HG02884 (cell line): Measurements from ENCODE around the gene FALEC.

Experiments
- ATAC-seq: cut with Tn5 transposase; IDR thresholded peaks from one replicate; pipeline ENCODE4 v1.9.1; 2021; ENCODE audit warnings: mild to moderate bottlenecking, moderate library complexity; ENCODE audit not compliant: unreplicated experiment

Gene FALEC

GRCh38 chr1:150511985-150512660 is 3.4 kb upstream of the FALEC start:
- no peak for ATAC-seq

DNA sequence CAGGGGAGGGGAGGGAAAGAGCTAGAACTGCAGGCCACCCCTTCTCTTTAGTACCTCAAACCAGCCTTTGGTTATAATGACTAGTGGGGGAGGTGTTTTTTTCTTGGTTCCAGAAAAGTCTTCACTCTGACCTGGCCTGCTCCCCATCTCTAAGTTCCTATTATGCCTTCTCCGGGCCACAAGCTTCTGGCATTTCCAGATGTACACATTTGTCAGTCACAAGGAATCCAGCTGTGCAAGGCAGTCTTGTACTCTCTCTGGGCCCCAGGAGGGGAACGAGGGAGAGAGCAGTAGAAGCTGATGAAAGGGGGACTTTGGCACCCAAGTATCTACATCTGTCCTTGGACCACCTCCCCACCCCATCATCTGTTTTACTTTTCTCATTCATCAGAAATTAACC is 2.7 kb upstream of the FALEC start:
- no peak for ATAC-seq

DNA sequence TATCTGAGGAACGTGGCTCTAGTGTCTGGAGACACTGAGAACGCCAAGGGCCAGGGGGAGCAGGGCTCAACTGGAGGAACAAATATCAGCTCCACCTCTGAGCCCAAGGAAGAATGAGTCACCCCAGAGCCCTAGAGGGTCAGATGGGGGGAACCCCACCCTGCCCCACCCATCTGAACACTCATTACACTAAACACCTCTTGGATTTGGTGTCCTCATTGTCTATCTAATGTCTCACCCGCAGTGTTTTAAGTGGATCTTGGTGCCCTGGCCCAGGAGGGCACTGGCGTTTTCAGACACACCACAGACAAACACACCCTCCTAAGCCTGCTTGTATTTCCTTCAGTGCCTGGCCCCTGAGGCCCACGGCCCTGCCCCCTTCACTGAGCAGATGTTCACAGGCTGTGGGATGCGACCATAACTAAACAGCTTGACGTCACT is 2.2 kb upstream of the FALEC start:
- no peak for ATAC-seq

DNA sequence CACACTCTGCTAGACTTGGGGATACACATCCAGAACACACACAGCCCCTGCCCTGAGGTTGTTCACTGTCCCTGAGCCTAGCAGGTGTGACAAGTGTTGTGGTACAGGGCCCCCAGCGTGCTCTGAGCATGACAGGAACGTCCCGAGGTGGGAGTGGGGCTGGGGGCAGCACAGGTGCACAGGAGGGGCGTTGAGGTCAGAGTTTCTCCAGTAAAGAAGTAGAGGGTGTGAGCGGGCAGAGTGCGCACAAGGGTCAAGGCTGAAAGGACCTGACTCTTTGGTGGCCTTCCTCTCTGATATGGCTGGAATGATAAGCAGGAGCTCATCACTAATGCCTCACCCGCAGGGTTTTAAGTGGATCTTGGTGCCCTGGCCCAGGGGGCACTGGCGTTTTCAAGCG is 1.3 kb upstream of the FALEC start:
- ATAC-seq, result no peak

DNA sequence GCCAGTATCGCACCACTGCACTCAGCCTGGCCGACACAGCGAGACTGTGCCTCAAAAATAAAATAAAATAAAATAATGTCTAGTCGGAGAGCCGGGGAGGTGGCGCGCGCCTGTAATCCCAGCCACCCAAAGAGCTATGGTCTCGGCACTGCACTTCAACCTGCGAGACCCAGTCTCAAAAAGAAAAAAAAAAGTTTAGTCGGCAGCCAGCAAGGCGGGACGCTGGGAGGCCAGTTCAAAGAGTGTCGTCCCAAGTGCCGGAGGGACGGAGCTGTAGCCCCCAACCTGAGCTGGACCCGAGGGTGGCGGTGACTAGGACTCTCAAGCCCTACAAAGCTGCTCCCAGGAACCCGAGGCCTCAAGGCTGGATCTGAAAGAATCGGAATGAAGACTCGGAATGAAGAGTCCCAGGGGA is 632 bp upstream of the FALEC start:
- no peak for ATAC-seq

- no peak for ATAC-seq
Observed at GRCh38 chr1:150516050-150516591, 569 bp downstream of the FALEC start.

GRCh38 chr1:150516616-150517015 is 1.1 kb downstream of the FALEC start:
- no peak for ATAC-seq

DNA sequence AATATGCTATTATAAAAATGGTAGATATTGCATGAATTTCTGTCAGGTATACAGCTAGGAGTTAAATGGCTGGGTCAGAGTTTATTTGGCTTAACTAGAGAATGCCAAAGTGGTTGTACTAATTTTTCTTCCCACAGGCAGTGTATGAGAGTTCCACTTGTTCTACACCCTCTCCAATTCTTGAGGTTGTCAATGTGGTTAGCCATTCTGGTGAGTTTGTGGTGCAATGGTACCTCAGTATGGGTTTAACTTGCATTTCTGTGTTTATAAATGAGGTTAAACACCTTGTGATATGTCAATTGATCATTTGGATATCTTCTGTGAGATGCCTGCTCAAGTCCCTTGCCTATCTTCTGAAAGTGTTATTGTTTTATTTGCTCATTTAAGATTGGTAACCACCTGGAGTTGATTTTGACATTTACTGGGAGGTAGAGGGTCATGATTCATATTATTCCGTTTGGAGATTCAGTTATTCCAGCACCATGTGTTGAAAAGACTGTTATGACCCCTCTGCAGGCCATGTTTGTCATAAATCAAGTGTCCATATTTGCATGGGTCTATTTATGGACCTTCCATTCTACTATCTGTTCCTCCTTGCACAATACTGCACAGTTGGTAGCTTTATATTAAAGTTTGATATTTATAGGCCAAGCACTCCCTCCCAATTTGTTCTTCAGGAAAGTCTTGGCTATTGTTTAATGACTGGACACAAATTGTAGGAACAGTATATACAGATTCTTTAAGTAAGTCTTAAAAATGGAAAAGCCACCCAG is 5.8 kb downstream of the FALEC start:
- no peak for ATAC-seq

DNA sequence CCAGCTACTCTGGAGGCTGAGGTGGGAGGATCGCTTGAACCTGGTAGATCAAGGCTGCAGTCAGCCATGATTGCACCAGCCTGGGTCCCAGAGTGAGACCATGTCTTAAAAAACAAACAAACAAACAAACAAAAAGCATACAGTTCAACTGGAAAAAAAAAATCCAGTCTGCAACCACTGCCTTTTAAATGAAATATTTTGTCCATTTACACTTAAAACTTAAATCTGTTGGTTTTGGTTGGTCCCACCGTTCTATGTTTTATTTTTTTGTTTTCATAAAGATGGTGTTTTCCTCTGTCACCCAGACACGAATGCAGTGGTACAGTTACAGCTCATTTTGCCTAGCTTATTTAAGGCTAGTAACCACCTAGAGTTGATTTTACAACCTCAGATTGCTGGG is 9.8 kb downstream of the FALEC start:
- ATAC-seq, result no peak

DNA sequence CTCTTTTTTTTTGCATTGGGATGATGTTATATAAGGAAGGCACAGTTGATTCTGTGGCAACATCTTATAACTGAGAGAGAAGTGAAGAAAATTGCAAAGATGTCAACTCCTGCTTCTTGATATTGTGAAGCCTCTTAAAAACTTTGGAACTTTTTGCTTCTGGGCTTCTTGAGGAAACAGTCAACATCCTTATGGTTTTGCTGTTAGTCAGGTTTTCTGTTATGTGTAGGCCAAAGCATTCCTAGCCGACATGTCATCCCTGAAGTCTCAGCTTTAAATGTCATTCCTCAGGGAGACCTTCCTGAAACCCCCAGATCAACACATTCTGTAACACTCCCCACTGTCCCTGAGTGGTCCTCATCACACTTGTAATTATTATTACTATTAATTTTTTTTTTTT is 12.6 kb downstream of the FALEC start:
- ATAC-seq, result no peak

- no peak for ATAC-seq
Observed at GRCh38 chr1:150529017-150529416, 13.5 kb downstream of the FALEC start.

GRCh38 chr1:150530491-150531159 is 15.1 kb downstream of the FALEC start:
- ATAC-seq, result no peak

- no peak for ATAC-seq
Observed at GRCh38 chr1:150532860-150533259, 17.3 kb downstream of the FALEC start.

DNA sequence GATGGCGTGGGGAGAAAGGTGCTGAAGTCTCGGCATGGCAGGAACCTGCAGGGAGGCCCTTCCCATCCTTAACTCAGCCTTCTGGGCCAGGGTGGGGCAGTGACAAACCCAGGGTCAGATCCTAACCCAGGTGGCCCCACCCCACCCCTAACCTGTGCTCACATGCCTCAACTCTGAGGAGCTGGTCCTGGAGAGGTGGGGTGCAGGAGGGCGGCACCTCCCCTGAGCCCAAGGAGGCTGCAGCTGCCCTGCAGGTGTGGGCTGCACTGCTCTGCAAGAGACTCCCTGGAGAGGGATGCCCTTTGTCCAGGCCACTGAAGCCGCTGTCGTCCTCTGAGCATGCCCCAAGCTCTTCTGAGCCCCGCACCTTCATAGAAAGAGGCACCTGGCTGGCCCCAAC is 18.4 kb downstream of the FALEC start:
- no peak for ATAC-seq

DNA sequence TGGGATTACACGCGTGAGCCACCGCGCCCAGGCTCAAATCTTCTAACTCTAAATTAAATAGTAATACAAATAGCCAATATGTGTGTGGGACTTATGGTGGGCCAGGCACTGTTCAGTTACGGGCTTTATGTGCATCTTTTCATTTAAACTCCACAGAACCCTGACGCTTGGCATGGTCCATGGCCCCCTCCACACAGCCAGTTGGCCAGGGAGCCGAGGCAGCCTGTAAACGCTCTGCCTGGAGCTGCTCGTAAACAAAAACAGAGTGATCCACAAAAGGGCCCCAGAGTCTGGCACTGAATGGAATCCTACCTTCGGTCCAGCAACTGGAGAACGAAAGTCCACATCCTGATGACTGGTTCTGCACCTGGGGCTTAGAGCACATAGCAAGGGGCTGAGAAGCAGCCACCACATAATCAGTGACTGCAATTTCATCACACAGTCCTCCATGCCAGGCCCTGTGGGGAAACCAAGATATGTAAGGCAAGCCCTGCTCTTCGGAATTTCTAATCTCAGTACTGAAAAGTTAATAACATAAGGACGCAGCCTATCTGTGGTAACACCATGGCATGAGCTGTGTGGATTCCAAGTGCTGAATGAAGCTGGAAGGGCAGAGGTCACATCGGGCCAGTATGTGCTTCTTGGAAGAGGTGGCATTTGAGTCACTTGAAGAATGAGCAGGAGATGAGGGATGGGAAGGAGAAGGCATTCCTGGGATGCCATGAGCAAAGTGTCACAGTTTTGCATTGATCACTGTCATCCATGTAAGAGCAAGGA is 20.1 kb downstream of the FALEC start:
- ATAC-seq, result no peak

DNA sequence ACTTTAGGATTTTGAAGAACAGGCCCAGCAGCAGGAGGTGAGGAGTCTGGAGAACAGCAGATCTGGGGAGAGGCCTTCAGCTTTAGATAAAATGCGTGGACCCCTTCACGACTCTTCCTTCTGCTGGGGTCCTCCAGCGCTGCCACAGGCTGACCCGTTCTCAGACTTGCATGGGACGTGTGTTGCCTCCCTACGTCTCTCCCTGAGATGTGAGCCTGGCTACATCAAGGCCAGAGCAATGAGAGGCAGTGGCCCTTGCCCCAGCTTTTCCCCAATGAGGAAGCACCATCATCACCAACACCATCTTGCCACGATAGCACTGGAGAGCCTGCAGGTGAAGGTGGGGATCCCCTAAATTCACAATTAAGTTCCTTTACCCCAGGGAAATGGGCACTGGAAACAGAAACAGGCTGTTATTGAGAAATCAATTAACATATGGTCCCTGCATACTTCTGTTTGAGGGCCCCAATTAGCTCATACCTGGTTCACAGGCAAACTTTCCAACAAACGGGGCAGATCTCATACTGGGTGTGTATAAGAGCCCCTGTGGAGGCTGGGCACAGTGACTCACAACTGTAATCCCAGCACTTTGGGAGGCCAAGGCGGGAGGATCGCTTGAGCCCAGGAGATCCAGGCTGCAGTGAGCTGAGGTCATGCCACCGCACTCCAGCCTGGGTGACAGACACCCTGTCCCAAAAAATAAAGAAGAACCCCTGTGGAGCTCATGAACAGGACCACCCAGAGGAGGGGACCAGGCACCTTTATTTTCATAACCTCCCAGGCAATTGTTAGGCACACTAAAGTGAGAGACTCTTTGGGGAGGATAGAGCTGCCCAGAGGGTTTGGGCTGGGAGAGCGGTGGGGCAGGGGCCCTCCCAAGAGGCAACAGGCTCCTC is 21.5 kb downstream of the FALEC start:
- no peak for ATAC-seq

DNA sequence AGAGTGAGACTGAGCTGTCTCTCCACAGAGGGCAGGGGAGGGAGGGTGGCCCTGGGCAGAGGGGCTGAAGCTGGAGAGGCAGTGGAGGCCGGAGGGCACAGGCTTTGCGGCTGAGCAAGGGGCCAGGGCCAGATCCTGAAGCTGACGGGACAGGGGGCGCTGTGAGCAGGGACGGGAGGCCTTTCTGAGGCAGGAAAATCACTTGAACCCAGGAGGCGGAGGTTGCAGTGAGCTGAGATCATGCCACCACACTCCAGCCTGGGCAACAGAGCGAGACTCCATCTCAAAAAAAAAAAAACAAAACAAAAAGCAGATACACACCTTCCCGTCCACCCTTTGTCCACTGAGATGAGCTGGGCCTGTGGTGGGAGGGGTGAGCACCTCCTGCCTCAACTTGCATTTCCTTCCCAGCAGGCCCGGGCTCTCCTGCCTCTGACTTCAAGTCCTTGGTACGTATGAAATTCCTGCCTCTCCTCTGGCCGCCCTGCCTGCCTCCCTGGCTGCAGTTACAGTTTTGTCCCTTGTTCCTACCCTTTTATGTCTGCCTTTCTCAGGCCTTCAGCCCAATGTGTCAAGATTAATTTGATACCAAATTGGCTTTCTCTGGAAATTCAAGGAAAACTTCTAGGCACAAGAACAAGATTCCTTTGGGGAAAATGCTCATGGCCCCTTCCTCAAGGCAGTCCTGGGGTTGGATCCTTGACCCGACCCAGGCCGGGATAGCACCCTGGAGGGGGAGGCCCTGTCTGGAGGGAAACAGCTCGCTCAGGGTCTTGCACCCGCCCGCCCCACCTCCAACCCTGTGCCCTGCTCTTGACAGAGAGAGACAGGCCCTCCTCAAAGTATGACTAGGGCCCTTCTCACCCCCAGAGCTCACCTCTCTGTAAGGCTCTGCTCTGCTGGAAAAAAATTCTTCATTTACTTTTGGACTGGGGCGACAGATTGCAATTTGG is 22.5 kb downstream of the FALEC start:
- no peak for ATAC-seq

GRCh38 chr1:150543500-150544143 is 28.1 kb downstream of the FALEC start:
- no peak for ATAC-seq
